Kidney (tissue), 14 donors: ENCODE results near the gene FKBP2. TPM values are rescaled to one million over a fixed set of nuclear protein-coding genes. Genes with fewer than 3 reads are reported as not detected.

ENCODE experiments used
- DNase-seq, 5 donors: peaks; one replicate each; pipeline ENCODE4 v3.0.0-alpha.2; 2013 to 2020
- FAIRE-seq: peaks from 2 replicates; lab custom pipeline; 2012; peaks lifted over from hg19 to GRCh38; lab: Jason Lieb, UNC
- H3K27ac ChIP-seq, 2 donors: one replicate each; pipeline ENCODE4 v1.7.0; 2013; ENCODE audit warnings: low read depth in 2 of 2, low read length in 2 of 2, inconsistent platforms in 1 of 2
- H3K27me3 ChIP-seq: one replicate; pipeline ENCODE4 v1.7.1; 2013; ENCODE audit warnings: low read length, inconsistent platforms; ENCODE audit not compliant: control insufficient read depth, insufficient read depth
- H3K36me3 ChIP-seq, 3 donors: one replicate each; pipeline versions ENCODE4 v1.7.0 to v1.7.1; 2013; ENCODE audit warnings: low read length in 3 of 3, control low read depth in 1 of 3, inconsistent platforms in 1 of 3; ENCODE audit not compliant: insufficient read depth in 3 of 3, control insufficient read depth in 2 of 3
- H3K4me1 ChIP-seq, 3 donors: one replicate each; pipeline versions ENCODE4 v1.7.0 to v1.7.1; 2013; ENCODE audit warnings: low read length in 3 of 3, inconsistent platforms in 1 of 3, low read depth in 1 of 3; ENCODE audit not compliant: control insufficient read depth in 2 of 3, insufficient read depth in 2 of 3
- H3K4me3 ChIP-seq, 3 donors: one replicate each; pipeline versions ENCODE4 v1.7.0 to v1.8.1; 2013; ENCODE audit warnings: low read length in 3 of 3, control low read depth in 1 of 3, inconsistent platforms in 1 of 3
- H3K9ac ChIP-seq, 3 donors: one replicate each; pipeline versions ENCODE4 v1.7.0 to v1.7.1; 2013; ENCODE audit warnings: low read length in 3 of 3, control low read depth in 1 of 3, inconsistent platforms in 1 of 3
- H3K9me3 ChIP-seq, 3 donors: one replicate each; pipeline versions ENCODE4 v1.7.0 to v1.7.1; 2013; ENCODE audit warnings: low read length in 3 of 3, control low read depth in 1 of 3, inconsistent platforms in 1 of 3; ENCODE audit not compliant: control insufficient read depth in 2 of 3, insufficient read depth in 1 of 3
- CTCF ChIP-seq: IDR thresholded peaks from 3 replicates; pipeline ENCODE4 v1.5.1; 2012; ENCODE audit warnings: mild to moderate bottlenecking, moderate library complexity, borderline replicate concordance; ENCODE audit not compliant: insufficient read depth; ENCODE audit errors: extremely low read depth
- intact Hi-C: fragments of 100-400 bp; cut with DNase I; formaldehyde crosslinking; loops from one replicate; pipeline ENCODE4 v1.11.1; 2022
- polyA plus RNA-seq: library from polyadenylated mRNA; stranded (reverse); fragments of 350-450 nt; fragmentation: Illumina TruSeq; extraction: RNeasy Lipid Tissue Mini Kit (QIAGEN cat#74804); gene quantifications from one replicate; pipeline ENCODE4 v1.2.3, GENCODE V29; 2014; ENCODE audit warnings: low read depth, low replicate concordance; ENCODE audit not compliant: insufficient read depth
- total RNA-seq: library from RNA; stranded (reverse); fragmentation: NEBNext Ultra II Directional; extraction: Animal tissue kit (Norgen Biotek cat#: 25700); gene quantifications from one replicate; pipeline ENCODE4 v1.2.1, GENCODE V29; 2021
- donor health status: control.
- donor health status: control.
- donor health status: control.
- donor health status: control.
- donor health status: control.
- donor health status: DM: yes; HTN: yes; CAD: no.
- donor health status: Normal renal cell carcinoma (clear cell type).

Gene FKBP2
- total and polyA plus RNA-seq, 2 donors from 2014 or later: 76.0 to 411 TPM

GRCh38 chr11:64222651-64223000 lies 18.3 kb upstream of the FKBP2 start:
- Histone ChIP-seq H3K27ac (no peak overlapping the region), H3K36me3 (no peaks in the 10 kb centered on the region), H3K27me3 (no peaks in the 10 kb centered on the region), H3K9me3 (no peaks in the 10 kb centered on the region), H3K4me3 (no peak overlapping the region), H3K9ac (no peak overlapping the region), H3K4me1 (peaks cover 0 to 22% (median 10%) of the 10 kb centered on the region in 3 donors)
- no peak for TF ChIP-seq CTCF
- DNase-seq (no peak), FAIRE-seq (no peak)
- intact Hi-C loops: no loop called here

- intact Hi-C loops: no loop called here
- peaks cover 0 to 22% (median 11%) of the 10 kb centered on the region in 3 donors for H3K4me1 ChIP-seq
- no peaks in the 10 kb centered on the region for H3K9me3 ChIP-seq
- DNase-seq (peak in 2 of 5 donors; percentile 51 to 75), FAIRE-seq (no peak)
- no peak overlapping the region for H3K4me3 ChIP-seq
- no peaks in the 10 kb centered on the region for H3K27me3 ChIP-seq
- no peak for TF ChIP-seq CTCF
- H3K36me3 ChIP-seq: no peaks in the 10 kb centered on the region
- no peak overlapping the region for H3K9ac ChIP-seq
- no peak overlapping the region for H3K27ac ChIP-seq
Observed at GRCh38 chr11:64223001-64223651, 17.8 kb upstream of the FKBP2 start.

- Histone ChIP-seq H3K36me3 (no peaks in the 10 kb centered on the region), H3K9me3 (no peaks in the 10 kb centered on the region), H3K4me1 (peaks cover 0 to 23% (median 16%) of the 10 kb centered on the region in 3 donors), H3K9ac (no peak overlapping the region), H3K4me3 (peak overlapping the region in 1 of 3 donors; percentile 91), H3K27ac (no peak overlapping the region), H3K27me3 (no peaks in the 10 kb centered on the region)
- DNase-seq: peak in 2 of 5 donors; percentile 56 to 80
- intact Hi-C loops: no loop called here
- FAIRE-seq: no peak
- TF ChIP-seq CTCF: no peak
Observed at GRCh38 chr11:64224151-64224890, 16.6 kb upstream of the FKBP2 start.
